Measurements from ENCODE around the gene POU2AF1. TPM values are rescaled to one million over a fixed set of nuclear protein-coding genes. Genes with fewer than 3 reads are reported as not detected.

Gene POU2AF1, protein sequence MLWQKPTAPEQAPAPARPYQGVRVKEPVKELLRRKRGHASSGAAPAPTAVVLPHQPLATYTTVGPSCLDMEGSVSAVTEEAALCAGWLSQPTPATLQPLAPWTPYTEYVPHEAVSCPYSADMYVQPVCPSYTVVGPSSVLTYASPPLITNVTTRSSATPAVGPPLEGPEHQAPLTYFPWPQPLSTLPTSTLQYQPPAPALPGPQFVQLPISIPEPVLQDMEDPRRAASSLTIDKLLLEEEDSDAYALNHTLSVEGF
- total RNA-seq: 1 to 10 TPM; 1.3 to 4.5 TPM
- 1 to 10 TPM in 2 of 6 donors, under 1 TPM in 4; 0.38 to 1.0 (median 0.93) TPM for polyA plus RNA-seq (ENCODE audit: insufficient read length in 6 of 6)
- long read RNA-seq, donor 1, partial matches to known transcripts: 0 of 3 reads
- long read RNA-seq, donor 1, other reads (novel, unspliced or antisense): 0 of 3 reads
- long read RNA-seq, donor 2: 0 reads
- long read RNA-seq, donor 3: 0 reads
- long read RNA-seq, donor 4: 0 reads
- long read RNA-seq, donor 5: 0 reads
- long read RNA-seq, donor 6: 0 reads
- long read RNA-seq, donor 7: 0 reads
- long read RNA-seq, donor 8: 0 reads
- long read RNA-seq, donor 9: 0 reads
- long read RNA-seq, donor 10, partial matches to known transcripts: 0 of 1 reads
- long read RNA-seq, donor 10, other reads (novel, unspliced or antisense): 1 of 1 reads
- long read RNA-seq, donor 11: 0 reads
- long read RNA-seq, donor 12: 0 reads

DNA sequence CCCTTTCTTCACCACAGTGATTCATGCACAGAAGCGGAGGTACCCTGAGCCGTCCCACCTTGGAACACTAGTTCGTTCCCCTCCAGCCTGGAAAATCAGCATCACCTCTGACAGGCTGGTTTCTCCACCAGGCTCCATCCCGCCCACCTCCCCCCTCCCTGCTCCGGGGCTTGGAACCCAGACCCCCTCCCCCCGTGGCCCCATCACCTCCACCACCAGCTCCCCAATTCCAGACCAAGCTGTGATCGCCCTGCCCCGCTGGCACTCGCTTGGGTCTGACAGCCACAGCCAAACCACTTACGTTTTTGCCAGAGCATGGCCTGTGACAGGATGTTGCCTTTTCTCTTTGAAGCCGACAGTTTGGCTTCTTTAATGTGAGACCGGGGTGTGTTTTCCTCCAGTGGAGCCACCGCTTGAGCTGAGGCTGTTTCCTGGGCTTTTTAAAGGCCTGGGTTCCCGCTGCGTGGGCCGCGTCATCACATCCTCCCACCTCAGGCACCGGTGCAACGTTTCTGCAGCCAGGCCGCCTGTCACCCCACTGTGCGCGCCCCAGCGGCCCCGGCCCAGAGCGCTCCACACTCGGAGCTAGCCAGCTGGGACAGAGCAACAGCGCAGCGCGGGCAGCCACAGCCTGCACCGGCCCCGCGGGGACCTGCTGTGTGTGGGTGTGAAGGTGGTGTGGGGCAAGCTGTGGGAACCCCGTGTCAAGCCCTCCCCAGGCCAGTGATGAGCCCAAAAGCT, at the start of gene POU2AF1:
POU2AF1 (minus strand) TSS at position 415 of the 741 bp plus-strand sequence; CDS start at position 317, 98 bp downstream.
- intact Hi-C loops (cut with DNase I): no loop called here
- Histone ChIP-seq H3K9me3 (no peaks in the 10 kb centered on the region), H3K36me3 (no peaks in the 10 kb centered on the region), H3K27ac (no peak within 1 kb of the TSS), H3K4me1 (peaks cover 0 to 4% of the 10 kb centered on the region in 2 donors), H3K4me3 (no peak within 1 kb of the TSS), H3K27me3 (peaks cover 0 to 8% of the 10 kb centered on the region in 2 donors)
- peak; percentile 54 for ATAC-seq
- peak in 1 of 4 donors; percentile 72 for DNase-seq
- TF ChIP-seq, protein P1, sequence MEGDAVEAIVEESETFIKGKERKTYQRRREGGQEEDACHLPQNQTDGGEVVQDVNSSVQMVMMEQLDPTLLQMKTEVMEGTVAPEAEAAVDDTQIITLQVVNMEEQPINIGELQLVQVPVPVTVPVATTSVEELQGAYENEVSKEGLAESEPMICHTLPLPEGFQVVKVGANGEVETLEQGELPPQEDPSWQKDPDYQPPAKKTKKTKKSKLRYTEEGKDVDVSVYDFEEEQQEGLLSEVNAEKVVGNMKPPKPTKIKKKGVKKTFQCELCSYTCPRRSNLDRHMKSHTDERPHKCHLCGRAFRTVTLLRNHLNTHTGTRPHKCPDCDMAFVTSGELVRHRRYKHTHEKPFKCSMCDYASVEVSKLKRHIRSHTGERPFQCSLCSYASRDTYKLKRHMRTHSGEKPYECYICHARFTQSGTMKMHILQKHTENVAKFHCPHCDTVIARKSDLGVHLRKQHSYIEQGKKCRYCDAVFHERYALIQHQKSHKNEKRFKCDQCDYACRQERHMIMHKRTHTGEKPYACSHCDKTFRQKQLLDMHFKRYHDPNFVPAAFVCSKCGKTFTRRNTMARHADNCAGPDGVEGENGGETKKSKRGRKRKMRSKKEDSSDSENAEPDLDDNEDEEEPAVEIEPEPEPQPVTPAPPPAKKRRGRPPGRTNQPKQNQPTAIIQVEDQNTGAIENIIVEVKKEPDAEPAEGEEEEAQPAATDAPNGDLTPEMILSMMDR (IDR thresholded peaks at IDR 0.05): no peak

DNA sequence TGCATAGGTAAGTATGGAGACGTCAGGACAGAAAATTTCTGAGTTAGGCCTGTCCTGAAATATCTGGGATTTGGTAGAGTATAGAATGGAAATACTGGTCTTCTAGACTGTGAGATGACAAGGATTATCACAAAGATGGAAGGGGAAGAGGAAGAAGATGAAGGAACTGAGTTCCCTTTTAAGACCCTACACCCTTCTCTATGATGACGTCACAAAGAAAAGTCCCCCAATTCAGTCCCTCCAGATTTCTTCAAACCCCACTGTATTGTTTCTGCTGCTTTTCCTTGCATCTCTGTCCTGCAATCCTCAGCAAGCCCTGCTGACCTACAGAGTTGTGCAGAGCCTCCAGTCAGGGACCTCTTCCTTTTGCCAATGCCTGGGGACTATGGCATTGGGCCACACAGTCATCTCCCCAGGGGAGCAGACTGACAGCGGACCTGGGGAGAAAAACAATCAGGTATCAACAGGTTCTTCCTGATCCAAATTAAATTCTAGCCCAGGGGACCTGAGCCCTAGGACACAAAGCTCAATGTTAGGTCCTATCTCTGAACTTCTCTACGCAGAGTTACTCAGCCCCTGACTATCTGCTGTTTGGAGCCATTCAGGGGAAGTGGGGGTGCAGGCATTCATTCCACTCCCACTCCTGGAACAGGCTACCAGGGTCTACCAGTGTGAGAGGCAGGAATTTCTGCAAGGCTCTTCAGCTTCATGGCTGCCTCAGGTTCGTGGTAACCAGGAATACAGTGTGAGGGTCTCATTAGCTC, 49.2 kb upstream of the POU2AF1 start:
- Histone ChIP-seq H3K36me3 (no peaks in the 10 kb centered on the region), H3K4me1 (no peaks in the 10 kb centered on the region), H3K27me3 (no peaks in the 10 kb centered on the region), H3K27ac (no peak overlapping the region), H3K4me3 (no peak overlapping the region), H3K9me3 (no peaks in the 10 kb centered on the region)
- no peak for DNase-seq
- ATAC-seq: no peak
- TF ChIP-seq, protein P1 (IDR thresholded peaks at IDR 0.05): no peak
- intact Hi-C loops (cut with DNase I): loop anchor here in 1 of 2 donors (5.0 kb wide), 1 partner anchor 146 kb away; no protein-coding TSS in a partner anchor

DNA sequence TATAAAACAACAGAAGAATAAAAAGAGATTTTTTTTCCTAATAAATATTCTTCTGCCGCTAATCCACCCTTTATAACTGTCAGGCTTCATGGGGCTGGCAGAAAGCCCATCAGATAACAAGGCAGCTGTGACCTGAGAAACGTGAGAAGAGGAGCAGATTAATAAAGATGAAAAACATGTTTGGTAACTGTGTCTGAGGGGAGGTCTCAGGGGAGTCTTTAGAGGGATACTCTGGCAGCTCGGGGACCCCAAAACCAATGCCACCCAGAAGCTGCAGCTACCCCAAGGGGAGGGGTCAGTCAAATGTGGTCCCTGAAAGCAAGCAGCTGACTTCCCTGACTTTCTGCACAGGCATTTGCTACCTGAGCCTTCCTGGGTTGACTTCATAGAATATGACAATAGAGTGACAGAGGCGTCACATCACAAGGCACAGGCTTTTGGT, 48.4 kb upstream of the POU2AF1 start:
- no peaks in the 10 kb centered on the region for H3K9me3 ChIP-seq
- no peaks in the 10 kb centered on the region for H3K4me1 ChIP-seq
- H3K27ac ChIP-seq: no peak overlapping the region
- no peaks in the 10 kb centered on the region for H3K36me3 ChIP-seq
- TF ChIP-seq, protein P1 (IDR thresholded peaks at IDR 0.05): no peak
- H3K4me3 ChIP-seq: no peak overlapping the region
- ATAC-seq (no peak), DNase-seq (no peak)
- no peaks in the 10 kb centered on the region for H3K27me3 ChIP-seq
- intact Hi-C loops (cut with DNase I): loop anchor here in 1 of 2 donors (5.0 kb wide), 1 partner anchor 145 kb away; no protein-coding TSS in a partner anchor

DNA sequence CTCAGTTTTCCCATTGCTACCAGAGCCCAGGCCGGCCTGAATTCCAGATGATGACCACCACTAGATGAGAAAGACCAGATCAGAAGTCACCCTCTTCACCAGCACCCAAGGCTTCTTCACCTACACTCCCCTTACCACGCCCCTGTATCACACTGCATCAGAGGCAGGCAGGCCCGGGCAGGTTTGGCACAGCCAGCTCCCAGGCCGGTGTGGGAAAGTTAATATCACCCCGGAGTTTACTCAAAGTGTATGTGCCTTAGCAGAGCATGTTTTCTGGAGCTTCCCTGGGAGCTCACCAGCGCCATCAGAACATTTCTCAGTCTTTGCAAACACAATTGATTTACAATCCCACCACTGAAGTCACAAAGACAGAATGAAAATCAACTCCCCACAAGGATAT, 47.5 kb upstream of the POU2AF1 start:
- Histone ChIP-seq H3K27me3 (no peaks in the 10 kb centered on the region), H3K27ac (no peak overlapping the region), H3K4me3 (no peak overlapping the region), H3K4me1 (no peaks in the 10 kb centered on the region), H3K9me3 (no peaks in the 10 kb centered on the region), H3K36me3 (no peaks in the 10 kb centered on the region)
- intact Hi-C loops (cut with DNase I): loop anchor here in 1 of 2 donors (5.0 kb wide), 1 partner anchor 144 kb away; no protein-coding TSS in a partner anchor
- TF ChIP-seq, protein P1 (IDR thresholded peaks at IDR 0.05): no peak
- DNase-seq: no peak
- ATAC-seq: no peak

Measured in left lung (tissue), 14 donors.